RWPE1 (cell line): Measurements from ENCODE around the gene PRLR.

Experiments used
- CTCF ChIA-PET: fragments of 350-600 bp; sonication (Branson Sonifier 250); formaldehyde crosslinking; extraction: SDS; loops from one replicate; lab custom pipeline; 2021; lab: Yijun Ruan, JAX
- POLR2A ChIA-PET: fragments of 400-600 bp; formaldehyde crosslinking; extraction: SDS; loops from one replicate; lab custom pipeline; 2020; ENCODE audit warnings: antibody characterized with exemption; ENCODE audit not compliant: low non-redundant PET; lab: Yijun Ruan, JAX
- DNase-seq: peaks from one replicate; pipeline ENCODE4 v3.0.0; 2012; ENCODE audit warnings: low spot score
- H3K27ac ChIP-seq: fragments of 450-650 bp; 2 replicates; pipeline ENCODE4 v1.5.1; 2017
- TF ChIP-seq, protein P1 (sequence below): fragments of 450-650 bp; conservative IDR thresholded peaks from 2 replicates; pipeline ENCODE4 v1.5.1; 2017; ENCODE audit warnings: low read depth, mild to moderate bottlenecking

The PRLR gene

DNA sequence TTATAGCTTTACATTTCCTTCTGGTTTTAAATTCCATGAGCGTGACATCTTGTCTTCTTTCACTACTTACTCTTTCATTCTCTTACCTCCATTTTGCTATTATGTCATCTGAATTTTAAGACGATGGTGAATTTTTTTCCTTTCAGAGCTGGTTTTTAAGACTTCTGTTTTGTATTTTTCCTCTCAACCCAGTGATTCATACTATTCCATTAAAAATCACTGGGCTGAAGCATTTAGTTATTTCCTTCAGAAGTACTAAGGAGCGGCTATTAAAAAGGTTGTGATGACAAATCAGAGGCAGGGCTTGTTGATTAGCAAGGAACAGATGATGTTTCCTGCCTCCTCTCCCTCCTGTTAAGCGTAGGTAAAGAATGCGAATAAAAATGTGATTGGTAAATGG lies 199.0 kb downstream of the PRLR start:
- CTCF ChIA-PET: interaction anchor here (0.6 to 1.1 kb wide), 2 partner anchors 29 to 152 kb away, joined by 3 read pairs; no protein-coding TSS in a partner anchor
- TF ChIP-seq, protein P1, sequence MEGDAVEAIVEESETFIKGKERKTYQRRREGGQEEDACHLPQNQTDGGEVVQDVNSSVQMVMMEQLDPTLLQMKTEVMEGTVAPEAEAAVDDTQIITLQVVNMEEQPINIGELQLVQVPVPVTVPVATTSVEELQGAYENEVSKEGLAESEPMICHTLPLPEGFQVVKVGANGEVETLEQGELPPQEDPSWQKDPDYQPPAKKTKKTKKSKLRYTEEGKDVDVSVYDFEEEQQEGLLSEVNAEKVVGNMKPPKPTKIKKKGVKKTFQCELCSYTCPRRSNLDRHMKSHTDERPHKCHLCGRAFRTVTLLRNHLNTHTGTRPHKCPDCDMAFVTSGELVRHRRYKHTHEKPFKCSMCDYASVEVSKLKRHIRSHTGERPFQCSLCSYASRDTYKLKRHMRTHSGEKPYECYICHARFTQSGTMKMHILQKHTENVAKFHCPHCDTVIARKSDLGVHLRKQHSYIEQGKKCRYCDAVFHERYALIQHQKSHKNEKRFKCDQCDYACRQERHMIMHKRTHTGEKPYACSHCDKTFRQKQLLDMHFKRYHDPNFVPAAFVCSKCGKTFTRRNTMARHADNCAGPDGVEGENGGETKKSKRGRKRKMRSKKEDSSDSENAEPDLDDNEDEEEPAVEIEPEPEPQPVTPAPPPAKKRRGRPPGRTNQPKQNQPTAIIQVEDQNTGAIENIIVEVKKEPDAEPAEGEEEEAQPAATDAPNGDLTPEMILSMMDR: no peak

DNA sequence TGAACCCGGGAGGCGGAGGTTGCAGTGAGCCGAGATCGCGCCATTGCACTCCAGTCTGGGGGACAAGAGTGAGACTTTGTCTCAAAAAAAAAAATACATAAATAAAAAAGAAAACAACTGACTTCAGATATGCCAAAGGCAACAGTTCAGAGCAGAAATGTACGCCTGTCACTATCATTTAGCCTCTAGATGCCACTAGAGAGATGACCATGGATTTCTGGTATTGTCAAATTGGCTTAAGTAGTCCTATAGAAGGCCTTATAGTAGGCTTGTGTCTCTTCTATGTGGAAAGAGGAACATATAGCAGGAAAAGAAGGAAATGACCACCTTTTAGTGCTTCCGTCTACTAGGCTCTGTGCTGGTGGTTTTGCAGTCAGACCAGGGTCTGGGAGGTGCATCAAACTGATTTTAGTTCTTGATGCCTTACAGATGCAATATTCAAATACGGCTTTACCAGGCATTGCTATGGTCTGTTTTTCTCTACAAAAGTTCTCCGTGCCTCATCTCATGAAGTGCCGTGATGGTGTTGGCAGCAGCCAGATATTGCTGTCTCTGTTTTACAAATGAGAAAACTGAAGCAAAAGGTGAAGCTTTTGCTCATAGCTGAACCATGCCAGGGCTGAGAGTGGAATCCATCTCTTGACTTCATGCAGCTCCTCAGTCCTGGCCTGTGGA lies 199.7 kb downstream of the PRLR start:
- no peak overlapping the region for H3K27ac ChIP-seq
- CTCF ChIA-PET: interaction anchor here (0.5 to 1.1 kb wide), 2 partner anchors 27 to 28 kb away, joined by 3 read pairs; no protein-coding TSS in a partner anchor
- TF ChIP-seq, protein P1: peak; percentile 15; the same call in 1 of the 2 replicates
- POLR2A ChIA-PET: no interaction called here
- no peak for DNase-seq

More for the DNA sequence above, 199.0 kb downstream of the PRLR start:
- no peak overlapping the region for H3K27ac ChIP-seq
- DNase-seq: peak; percentile 18
- POLR2A ChIA-PET: no interaction called here

DNA sequence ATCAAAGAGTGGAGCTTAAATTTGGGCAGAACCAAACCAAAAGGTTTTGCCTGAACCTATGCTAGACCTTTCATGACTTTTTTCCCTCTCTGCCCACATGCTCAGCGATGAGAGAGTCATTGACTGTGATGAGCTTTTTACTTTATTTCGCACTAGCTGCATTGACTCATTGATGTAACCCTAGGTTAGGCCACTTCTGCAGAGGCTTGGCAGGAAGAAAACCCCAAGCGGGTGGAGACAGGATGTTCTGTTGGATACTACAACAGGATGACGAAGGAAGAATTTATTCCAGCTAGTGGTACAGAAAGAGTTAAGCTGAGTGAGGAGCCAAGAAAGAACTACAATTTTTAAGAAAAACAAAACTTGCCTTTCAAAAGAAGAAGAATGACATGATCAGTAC lies 201.0 kb downstream of the PRLR start:
- ChIA-PET CTCF (interaction anchor here (0.6 to 1.0 kb wide), 3 partner anchors 26 to 1588 kb away, joined by 3 to 5 read pairs (median 4); no protein-coding TSS in a partner anchor), POLR2A (no interaction called here)
- DNase-seq: peak; percentile 21
- TF ChIP-seq, protein P1: no peak
- no peak overlapping the region for H3K27ac ChIP-seq

DNA sequence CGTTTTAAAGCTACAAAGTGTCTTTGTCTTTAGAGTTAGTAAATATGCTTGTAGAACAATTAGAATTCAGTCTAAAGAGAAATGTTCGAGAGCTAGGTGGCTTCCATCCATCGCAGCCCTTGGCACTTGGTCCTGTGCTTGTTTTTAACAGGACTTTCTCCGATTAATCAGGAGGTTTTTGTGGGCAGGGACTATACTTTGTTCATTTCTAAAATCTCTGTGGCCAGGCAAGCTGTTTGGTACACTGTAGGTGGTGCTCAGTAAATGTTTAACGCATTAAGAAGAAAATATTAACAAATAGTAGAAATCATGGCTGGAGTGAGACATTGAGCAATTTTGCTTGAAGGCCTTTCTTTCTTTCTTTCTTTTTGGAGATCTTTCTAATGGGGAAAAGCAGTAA lies 203.3 kb downstream of the PRLR start:
- TF ChIP-seq, protein P1: no peak
- ChIA-PET CTCF (no interaction called here), POLR2A (no interaction called here)
- no peak for DNase-seq
- H3K27ac ChIP-seq: no peak overlapping the region

DNA sequence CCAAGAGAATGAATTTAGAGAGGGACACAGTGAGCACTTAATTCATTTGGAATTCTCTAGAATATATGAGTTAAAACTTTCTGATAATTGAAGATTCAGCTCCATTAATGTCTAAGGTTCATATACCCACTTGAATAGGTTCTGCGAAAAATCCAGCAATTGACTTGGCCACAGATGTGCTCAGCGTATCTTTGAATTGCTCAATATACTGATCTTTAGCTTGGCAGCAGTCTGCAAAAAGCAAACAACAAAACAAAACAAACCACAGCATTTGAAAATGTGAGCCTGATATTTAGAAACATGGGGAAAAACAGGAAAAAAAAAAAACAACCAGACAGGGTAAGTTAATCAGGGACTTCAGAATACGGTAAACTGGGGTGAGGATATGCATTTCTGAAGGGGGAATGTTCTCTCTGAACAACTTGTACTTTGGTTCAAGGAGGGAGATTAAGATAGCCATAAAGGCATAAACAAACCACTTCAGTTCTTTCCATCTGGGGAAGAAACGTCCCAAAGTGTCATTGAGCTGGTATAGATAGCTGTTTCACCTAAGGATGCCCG lies 203.9 kb downstream of the PRLR start:
- TF ChIP-seq, protein P1: no peak
- ChIA-PET CTCF (no interaction called here), POLR2A (no interaction called here)
- H3K27ac ChIP-seq: no peak overlapping the region
- DNase-seq: no peak

DNA sequence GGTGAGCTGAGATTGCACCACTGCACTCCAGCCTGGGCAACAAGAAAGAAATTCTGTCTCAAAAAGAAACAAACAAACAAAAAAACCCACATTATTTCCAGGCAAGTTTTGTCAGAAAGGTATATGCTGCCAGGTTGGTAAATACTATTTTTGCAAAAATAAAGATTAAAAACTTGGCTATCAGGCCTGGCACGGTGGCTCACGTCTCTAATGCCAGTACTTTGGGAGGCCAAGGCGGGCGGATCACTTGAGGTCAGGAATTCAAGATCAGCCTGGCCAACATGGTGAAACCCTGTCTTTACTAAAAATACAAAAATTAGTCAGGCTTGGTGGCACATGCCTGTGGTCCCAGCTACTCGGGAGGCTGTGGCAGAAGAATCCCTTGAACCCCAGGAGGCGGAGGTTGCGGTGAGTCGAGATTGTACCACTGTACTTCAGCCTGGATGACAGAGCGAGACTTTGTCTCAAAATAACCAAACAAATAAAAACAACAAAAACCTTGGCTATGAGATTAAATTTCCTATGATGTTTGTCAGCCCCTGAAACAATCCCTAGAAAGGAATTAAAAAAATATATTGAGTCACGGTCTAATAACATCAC lies 205.3 kb downstream of the PRLR start:
- TF ChIP-seq, protein P1: no peak
- no peak for DNase-seq
- POLR2A ChIA-PET: no interaction called here
- CTCF ChIA-PET: no interaction called here
- no peak overlapping the region for H3K27ac ChIP-seq
